Epithelial cell of proximal tubule (primary cell): Measurements from ENCODE around the gene MAPKAPK2. TPM values are rescaled to one million over a fixed set of nuclear protein-coding genes. Genes with fewer than 3 reads are reported as not detected.
"Not testable (repeated sequence)": the region's sequence is repeated elsewhere in the genome, so short reads cannot be mapped to it uniquely, and the experiment has no call there.

Source experiments
- DNase-seq: peaks from one replicate; pipeline ENCODE4 v3.0.0-alpha.2; 2011; ENCODE audit warnings: low read depth
- H3K4me3 ChIP-seq: 2 replicates; pipeline ENCODE4 v1.5.1; 2011; ENCODE audit warnings: low read depth, mild to moderate bottlenecking, low read length
- CTCF ChIP-seq: conservative IDR thresholded peaks from 2 replicates; pipeline ENCODE4 v1.5.1; 2012; ENCODE audit warnings: low read depth, mild to moderate bottlenecking, low read length
- total RNA-seq: library from RNA; depleted of rRNA; stranded (reverse); fragments of >200 nt; gene quantifications from 2 replicates; pipeline ENCODE4 v1.2.3, GENCODE V29; 2015

MAPKAPK2 gene
- total RNA-seq, 1 donor from 2014 or later = 45.5 TPM

DNA sequence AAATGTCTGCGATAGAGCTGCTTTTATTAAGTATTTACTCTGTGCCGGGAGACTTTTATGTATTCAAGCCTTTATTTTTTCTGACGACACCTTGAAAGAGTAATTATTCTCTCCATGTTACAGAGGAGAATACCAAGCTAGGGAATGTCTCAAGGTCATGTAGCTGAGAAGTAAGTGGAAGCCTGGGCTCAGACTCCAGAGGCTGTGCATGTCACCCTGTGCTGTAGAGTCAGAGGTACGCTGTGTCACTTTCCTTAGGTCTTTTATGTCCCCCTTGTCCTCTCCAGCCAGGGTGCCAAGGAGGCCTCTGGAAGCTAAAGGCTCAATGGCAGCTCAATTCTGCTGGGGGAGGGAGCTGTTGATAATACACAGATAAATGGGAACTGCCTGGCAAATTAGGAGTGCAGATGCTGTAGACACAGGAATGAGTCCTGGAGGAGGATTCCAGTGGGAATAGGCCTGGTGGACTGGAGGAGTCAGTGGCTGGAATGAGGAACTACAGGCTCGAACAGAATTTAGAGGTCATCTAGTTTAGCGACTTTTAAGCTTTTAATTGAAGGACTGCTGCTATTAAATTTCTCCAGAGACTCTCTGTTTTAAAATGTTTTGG, 76.6 kb downstream of the MAPKAPK2 start:
- peak; percentile 30 for TF ChIP-seq CTCF
- DNase-seq = no peak
- no peak overlapping the region for H3K4me3 ChIP-seq

GRCh38 chr1:206762741-206763364, 78.1 kb downstream of the MAPKAPK2 start:
- not testable (repeated sequence) for DNase-seq

GRCh38 chr1:206765771-206766170, 81.1 kb downstream of the MAPKAPK2 start:
- DNase-seq, H3K4me3 ChIP-seq: not testable (repeated sequence)

More at GRCh38 chr1:206762741-206763364, 78.1 kb downstream of the MAPKAPK2 start:
- H3K4me3 ChIP-seq = not testable (repeated sequence)

DNA sequence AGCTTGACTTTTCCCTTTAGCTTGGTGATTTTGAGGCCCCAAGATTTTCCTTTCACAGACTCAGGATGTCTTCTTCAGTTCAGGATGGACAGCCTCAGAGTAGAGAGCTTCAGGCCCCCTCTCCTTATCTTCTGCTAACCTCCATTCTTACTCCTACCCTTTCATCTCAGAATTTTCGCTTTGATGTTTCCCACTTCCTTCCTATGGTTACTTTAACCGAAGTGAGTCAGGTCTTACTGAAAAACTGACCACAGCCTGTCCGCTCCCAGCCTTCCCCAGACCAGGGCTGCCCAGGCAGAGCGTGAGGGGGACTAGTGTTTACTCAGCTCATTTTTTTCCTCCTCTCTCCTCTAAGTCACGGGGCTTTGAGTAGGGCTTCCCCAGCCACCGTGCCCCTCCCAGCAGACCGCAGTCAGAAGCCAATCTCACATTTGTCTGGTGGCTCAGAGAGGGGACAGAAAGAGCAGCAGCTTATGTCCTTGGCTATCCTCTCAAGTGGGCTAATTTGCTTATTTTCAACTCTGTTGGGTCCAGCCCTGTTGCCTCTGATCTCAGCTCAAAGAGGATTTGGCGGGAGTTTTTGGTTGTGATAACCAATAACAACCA, 81.6 kb downstream of the MAPKAPK2 start:
- H3K4me3 ChIP-seq = no peak overlapping the region
- TF ChIP-seq CTCF = no peak
- DNase-seq = peak; percentile 39

- no peak overlapping the region for H3K4me3 ChIP-seq
- no peak for TF ChIP-seq CTCF
- no peak for DNase-seq
These were observed 84.0 kb downstream of the MAPKAPK2 start for GRCh38 chr1:206768472-206769303.

- no peak for DNase-seq
- no peak overlapping the region for H3K4me3 ChIP-seq
- no peak for TF ChIP-seq CTCF
These were observed 84.6 kb downstream of the MAPKAPK2 start for GRCh38 chr1:206769304-206769731.

DNA sequence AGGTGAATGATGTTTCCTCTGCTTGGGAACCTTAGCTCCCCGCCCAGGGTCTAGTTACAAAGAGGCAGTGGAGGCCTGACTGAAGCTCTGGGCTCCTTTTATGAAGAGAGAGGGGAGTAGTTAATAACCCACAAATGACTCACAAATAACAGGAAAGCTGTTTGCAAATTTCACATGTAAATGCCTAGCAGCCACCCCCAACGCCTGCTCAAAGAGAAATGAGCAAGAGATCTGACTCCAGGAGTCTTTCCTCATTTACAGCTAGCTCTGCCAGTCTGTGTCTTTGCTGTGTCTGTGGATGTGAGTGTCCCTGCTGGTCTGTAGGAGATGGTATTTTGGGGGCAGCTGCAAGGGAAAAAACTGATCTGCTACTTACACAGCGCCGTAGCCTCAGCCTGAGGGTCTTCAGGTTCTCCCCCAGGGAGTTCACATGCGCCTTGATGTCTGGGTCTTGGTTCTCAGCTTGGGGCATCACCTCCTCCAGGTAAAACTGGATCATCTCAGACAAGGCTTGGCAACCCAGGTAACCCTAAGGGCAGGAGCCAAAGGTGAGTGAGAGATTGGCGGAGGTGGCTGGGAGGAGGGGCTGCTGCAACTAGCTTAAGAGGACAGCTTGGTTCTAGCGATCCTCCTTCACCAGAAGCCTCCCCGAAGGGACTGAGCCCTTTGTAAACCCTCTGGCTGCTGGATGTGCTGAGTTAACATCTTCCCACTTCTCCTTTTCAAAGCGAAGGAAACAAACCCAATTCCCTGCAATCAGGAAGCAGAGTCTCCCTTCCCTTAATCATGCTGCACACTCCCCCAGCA, 86.0 kb downstream of the MAPKAPK2 start, which contains the start of gene IL19:
IL19 (plus strand) TSS at position 243 of the 807 bp plus-strand sequence. CDS start 65,890 bp downstream, outside the sequence.
- DNase-seq = no peak
- H3K4me3 ChIP-seq = no peak within 1 kb of the TSS
- TF ChIP-seq CTCF = no peak
